OCI-LY7 (cell line): ENCODE results near the gene DHRS12. TPM values are rescaled to one million over a fixed set of nuclear protein-coding genes. Genes with fewer than 3 reads are reported as not detected.

Source experiments
- BruUV-seq: library from RNA; stranded (reverse); fragments of 400-500 nt; replicated peaks from 2 replicates; lab custom pipeline; 2021; lab: Mats Ljungman, UMichigan
- CTCF ChIA-PET: fragments of 300-600 bp; sonication (Branson Sonifier 250); formaldehyde crosslinking; loops from one replicate; lab custom pipeline; 2022; ENCODE audit warnings: antibody characterized with exemption; ENCODE audit not compliant: unreplicated experiment; lab: Charles Lee
- POLR2A ChIA-PET: fragments of 300-600 bp; sonication (Branson Sonifier 250); formaldehyde crosslinking; loops from one replicate; lab custom pipeline; 2022; ENCODE audit warnings: antibody characterized with exemption; lab: Charles Lee
- DNase-seq: peaks from one replicate; pipeline ENCODE4 v3.0.0-alpha.2; 2015; ENCODE audit warnings: low spot score
- H2AFZ ChIP-seq: fragments of 200-600 bp; sonication (generic), shearing (Covaris generic); 2 replicates; pipeline ENCODE4 v1.6.1; 2014; ENCODE audit warnings: mild to moderate bottlenecking, antibody characterized with exemption, low read length, moderate library complexity
- H3K27ac ChIP-seq: fragments of 200-600 bp; sonication (generic); 2 replicates; pipeline ENCODE4 v1.5.1; 2014; ENCODE audit warnings: mixed run types, low read depth, mild to moderate bottlenecking, moderate library complexity, low read length, inconsistent platforms; ENCODE audit not compliant: poor library complexity, severe bottlenecking
- H3K36me3 ChIP-seq: fragments of 200-600 bp; sonication (generic); 2 replicates; pipeline ENCODE4 v1.6.1; 2014; ENCODE audit warnings: mild to moderate bottlenecking, antibody characterized with exemption, low read length, moderate library complexity, mixed read lengths; ENCODE audit not compliant: insufficient read depth
- H3K4me1 ChIP-seq: fragments of 200-600 bp; sonication (generic); 2 replicates; pipeline ENCODE4 v1.5.1; 2014; ENCODE audit warnings: mild to moderate bottlenecking, low read length; ENCODE audit not compliant: insufficient read depth, poor library complexity, severe bottlenecking
- H3K4me2 ChIP-seq: fragments of 200-600 bp; sonication (generic); 2 replicates; pipeline ENCODE4 v1.6.1; 2014; ENCODE audit warnings: mild to moderate bottlenecking, low read length
- H3K4me3 ChIP-seq: fragments of 200-600 bp; sonication (generic); 2 replicates; pipeline ENCODE4 v1.5.1; 2014; ENCODE audit warnings: mild to moderate bottlenecking, low read depth, low read length; ENCODE audit not compliant: poor library complexity, severe bottlenecking
- H3K79me2 ChIP-seq: fragments of 200-600 bp; sonication (generic); 2 replicates; pipeline ENCODE4 v1.6.1; 2016; ENCODE audit warnings: low read depth, mild to moderate bottlenecking, low read length, moderate library complexity, mixed read lengths; ENCODE audit not compliant: insufficient read depth
- H3K9me2 ChIP-seq: fragments of 200-600 bp; sonication (generic); 2 replicates; pipeline ENCODE4 v1.6.1; 2016; ENCODE audit warnings: mild to moderate bottlenecking, low read length, mixed read lengths; ENCODE audit not compliant: insufficient read depth
- H3K9me3 ChIP-seq: fragments of 200-600 bp; sonication (generic); 2 replicates; pipeline ENCODE4 v1.6.1; 2014; ENCODE audit warnings: mild to moderate bottlenecking, mixed run types, low read length, mixed read lengths
- H4K20me1 ChIP-seq: fragments of 200-600 bp; sonication (generic); 2 replicates; pipeline ENCODE4 v1.6.1; 2014; ENCODE audit warnings: mild to moderate bottlenecking, antibody characterized with exemption, low read length, moderate library complexity, mixed read lengths; ENCODE audit not compliant: insufficient read depth
- CTCF ChIP-seq: fragments of 200-600 bp; sonication (generic); conservative IDR thresholded peaks from 2 replicates; pipeline ENCODE4 v1.5.1; 2014; ENCODE audit warnings: mild to moderate bottlenecking, antibody characterized with exemption, low read length, moderate library complexity, mixed read lengths
- EZH2phosphoT487 ChIP-seq: fragments of 200-600 bp; sonication (generic); IDR thresholded peaks from 2 replicates; pipeline ENCODE4 v1.6.1; 2018; ENCODE audit warnings: low read depth, borderline replicate concordance, mild to moderate bottlenecking, mixed run types, antibody characterized with exemption, low read length, moderate library complexity, mixed read lengths
- intact Hi-C: fragments of 100-400 bp; cut with micrococcal nuclease; formaldehyde crosslinking; loops from one replicate; pipeline ENCODE4 v1.10.0; 2022; ENCODE audit not compliant: unreplicated experiment
- total RNA-seq, 2 experiments: library from RNA; depleted of rRNA in 1 of 2; stranded (reverse); fragments of >200 nt in 1 of 2; shearing (Covaris generic) in 1 of 2; gene quantifications; 2 replicates each; pipeline ENCODE4 v1.2.3, GENCODE V29; 2014 to 2022

Gene DHRS12
- total RNA-seq, 2 experiments from 2014 or later: 3.5 to 11.9 TPM

GRCh38 chr13:51767100-51767499, 36.9 kb downstream of the DHRS12 start:
- no peaks in the 10 kb centered on the region for H3K9me2 ChIP-seq
- ChIA-PET CTCF (no interaction called here), POLR2A (interaction anchor here (0.9 kb wide), 1 partner anchor 313 kb away, joined by 6 read pairs; no protein-coding TSS in a partner anchor)
- intact Hi-C loops: no loop called here
- H3K9me3 ChIP-seq: no peaks in the 10 kb centered on the region
- no peak for DNase-seq
- H3K4me2 ChIP-seq: no peak overlapping the region
- H2AFZ ChIP-seq: no peak overlapping the region
- TF ChIP-seq CTCF (peak; percentile 41; the same call in 1 of the 2 replicates), EZH2phosphoT487 (no peak)
- no peak overlapping the region for H3K27ac ChIP-seq
- H3K36me3 ChIP-seq: no peaks in the 10 kb centered on the region
- peaks cover 9% of the 10 kb centered on the region for H3K4me1 ChIP-seq
- no peaks in the 10 kb centered on the region for H4K20me1 ChIP-seq
- no TSS peak for BruUV-seq
- no peak overlapping the region for H3K4me3 ChIP-seq
- no peaks in the 10 kb centered on the region for H3K79me2 ChIP-seq

- BruUV-seq: no TSS peak
- Histone ChIP-seq H4K20me1 (no peaks in the 10 kb centered on the region), H3K27ac (no peak overlapping the region), H3K79me2 (no peaks in the 10 kb centered on the region), H3K9me2 (no peaks in the 10 kb centered on the region), H3K4me3 (no peak overlapping the region), H3K9me3 (no peaks in the 10 kb centered on the region), H2AFZ (no peak overlapping the region), H3K4me2 (no peak overlapping the region), H3K4me1 (no peaks in the 10 kb centered on the region), H3K36me3 (no peaks in the 10 kb centered on the region)
- no peak for DNase-seq
- POLR2A ChIA-PET: no interaction called here
- intact Hi-C loops: no loop called here
- TF ChIP-seq CTCF: no peak
- TF ChIP-seq EZH2phosphoT487: no peak
- CTCF ChIA-PET: no interaction called here
These were observed 38.8 kb downstream of the DHRS12 start for GRCh38 chr13:51765142-51765515.

GRCh38 chr13:51764184-51765141, 39.5 kb downstream of the DHRS12 start:
- no peak overlapping the region for H2AFZ ChIP-seq
- no peaks in the 10 kb centered on the region for H3K79me2 ChIP-seq
- H4K20me1 ChIP-seq: no peaks in the 10 kb centered on the region
- intact Hi-C loops: no loop called here
- ChIA-PET CTCF (no interaction called here), POLR2A (interaction anchor here (0.8 kb wide), 1 partner anchor 17 kb away, joined by 3 read pairs; no protein-coding TSS in a partner anchor)
- H3K9me2 ChIP-seq: no peaks in the 10 kb centered on the region
- no peak overlapping the region for H3K27ac ChIP-seq
- DNase-seq: no peak
- no peak overlapping the region for H3K4me3 ChIP-seq
- no peak overlapping the region for H3K4me2 ChIP-seq
- no peaks in the 10 kb centered on the region for H3K36me3 ChIP-seq
- no TSS peak for BruUV-seq
- no peaks in the 10 kb centered on the region for H3K4me1 ChIP-seq
- no peak for TF ChIP-seq CTCF
- TF ChIP-seq EZH2phosphoT487: no peak
- no peaks in the 10 kb centered on the region for H3K9me3 ChIP-seq
